IPS DF 6.9 (cell line): ENCODE results near the gene ETFB.

Source experiments
- DNase-seq: peaks from one replicate; pipeline ENCODE4 v3.0.0-alpha.2; 2013; ENCODE audit warnings: low read depth, low spot score
- H3K27ac ChIP-seq: one replicate; pipeline ENCODE4 v1.5.1; 2013; ENCODE audit warnings: low read length, control low read depth
- H3K27me3 ChIP-seq: 2 replicates; pipeline ENCODE4 v1.6.1; 2013; ENCODE audit warnings: mild to moderate bottlenecking, low read length; ENCODE audit not compliant: control insufficient read depth, insufficient read depth
- H3K36me3 ChIP-seq: 2 replicates; pipeline ENCODE4 v1.6.1; 2013; ENCODE audit warnings: low read length; ENCODE audit not compliant: control insufficient read depth, insufficient read depth
- H3K4me1 ChIP-seq: 2 replicates; pipeline ENCODE4 v1.6.1; 2013; ENCODE audit warnings: low read length; ENCODE audit not compliant: control insufficient read depth, insufficient read depth
- H3K4me3 ChIP-seq: 2 replicates; pipeline ENCODE4 v1.5.1; 2013; ENCODE audit warnings: mild to moderate bottlenecking, low read length
- H3K9me3 ChIP-seq: 2 replicates; pipeline ENCODE4 v1.6.1; 2013; ENCODE audit warnings: low read length, inconsistent platforms; ENCODE audit not compliant: control insufficient read depth, insufficient read depth
- WGBS: extraction: QIAGEN DNeasy Blood & Tissue Kit; methylation state at CpG from one replicate; pipeline ENCODE4 v1.1.7; 2013; ENCODE audit warnings: mixed read lengths, missing lambda C conversion rate; ENCODE audit not compliant: insufficient read length, insufficient coverage; 5-methylcytosine and 5-hydroxymethylcytosine counted together

ETFB gene

GRCh38 chr19:51394050-51394836, 28.1 kb upstream of the ETFB start:
- H3K27ac ChIP-seq: no peak overlapping the region
- no peaks in the 10 kb centered on the region for H3K36me3 ChIP-seq
- WGBS: no CpG with 5 or more reads among the region's 45 CpGs

GRCh38 chr19:51392701-51393100, 26.5 kb upstream of the ETFB start:
- no CpG with 5 or more reads among the region's 1 CpG for WGBS
- DNase-seq: no peak
- Histone ChIP-seq H3K4me3 (no peak overlapping the region), H3K9me3 (no peaks in the 10 kb centered on the region), H3K4me1 (no peaks in the 10 kb centered on the region; the same call in 1 of the 2 replicates), H3K36me3 (no peaks in the 10 kb centered on the region), H3K27ac (no peak overlapping the region), H3K27me3 (no peaks in the 10 kb centered on the region)

More at GRCh38 chr19:51394050-51394836, 28.1 kb upstream of the ETFB start:
- Histone ChIP-seq H3K27me3 (no peaks in the 10 kb centered on the region), H3K4me1 (no peaks in the 10 kb centered on the region; the same call in 1 of the 2 replicates), H3K4me3 (peak overlapping the region; percentile 59; the same call in 1 of the 2 replicates), H3K9me3 (no peaks in the 10 kb centered on the region)
- DNase-seq: peak; percentile 98

GRCh38 chr19:51391073-51391611, 25.0 kb upstream of the ETFB start:
- WGBS: no CpG with 5 or more reads among the region's 8 CpGs
- Histone ChIP-seq H3K27me3 (no peaks in the 10 kb centered on the region), H3K36me3 (no peaks in the 10 kb centered on the region), H3K4me1 (no peaks in the 10 kb centered on the region; the same call in 1 of the 2 replicates), H3K27ac (no peak overlapping the region), H3K4me3 (no peak overlapping the region), H3K9me3 (no peaks in the 10 kb centered on the region)
- DNase-seq: no peak

GRCh38 chr19:51389143-51389542, 23.0 kb upstream of the ETFB start:
- H3K27me3 ChIP-seq: no peaks in the 10 kb centered on the region
- no peak overlapping the region for H3K4me3 ChIP-seq
- no peaks in the 10 kb centered on the region for H3K9me3 ChIP-seq
- H3K27ac ChIP-seq: no peak overlapping the region
- WGBS: no CpG with 5 or more reads among the region's 14 CpGs
- no peaks in the 10 kb centered on the region; the same call in 1 of the 2 replicates for H3K4me1 ChIP-seq
- H3K36me3 ChIP-seq: no peaks in the 10 kb centered on the region
- DNase-seq: no peak

GRCh38 chr19:51387924-51388389, 21.8 kb upstream of the ETFB start, which contains the start of gene LIM2:
TSS of gene LIM2 (minus strand) at chr19:51387974. CDS start at chr19:51387443, 531 bp downstream.
- no CpG with 5 or more reads among the region's 15 CpGs for WGBS
- Histone ChIP-seq H3K4me1 (no peaks in the 10 kb centered on the region; the same call in 1 of the 2 replicates), H3K27ac (no peak within 1 kb of the TSS), H3K36me3 (no peaks in the 10 kb centered on the region), H3K4me3 (no peak within 1 kb of the TSS), H3K9me3 (no peaks in the 10 kb centered on the region), H3K27me3 (no peaks in the 10 kb centered on the region)
- DNase-seq: no peak

- Histone ChIP-seq H3K27ac (no peak overlapping the region), H3K27me3 (no peaks in the 10 kb centered on the region), H3K36me3 (no peaks in the 10 kb centered on the region), H3K9me3 (no peaks in the 10 kb centered on the region), H3K4me3 (no peak overlapping the region), H3K4me1 (no peaks in the 10 kb centered on the region; the same call in 1 of the 2 replicates)
- no peak for DNase-seq
- no CpG with 5 or more reads among the region's 14 CpGs for WGBS
Observed at GRCh38 chr19:51386882-51387520, 20.8 kb upstream of the ETFB start.

GRCh38 chr19:51382004-51382403, 15.8 kb upstream of the ETFB start:
- H3K9me3 ChIP-seq: no peaks in the 10 kb centered on the region
- no peak overlapping the region for H3K4me3 ChIP-seq
- H3K27me3 ChIP-seq: no peaks in the 10 kb centered on the region
- no peak for DNase-seq
- 100% methylated on average over 1 of the region's 4 CpGs for WGBS
- H3K27ac ChIP-seq: no peak overlapping the region
- H3K36me3 ChIP-seq: no peaks in the 10 kb centered on the region
- H3K4me1 ChIP-seq: no peaks in the 10 kb centered on the region

- Histone ChIP-seq H3K4me3 (no peak overlapping the region), H3K27me3 (no peaks in the 10 kb centered on the region), H3K36me3 (no peaks in the 10 kb centered on the region), H3K27ac (no peak overlapping the region), H3K4me1 (no peaks in the 10 kb centered on the region), H3K9me3 (no peaks in the 10 kb centered on the region)
- DNase-seq: no peak
- no CpG with 5 or more reads among the region's 9 CpGs for WGBS
Observed at GRCh38 chr19:51380379-51380778, 14.2 kb upstream of the ETFB start.

- Histone ChIP-seq H3K27ac (no peak overlapping the region), H3K4me1 (no peaks in the 10 kb centered on the region), H3K9me3 (no peaks in the 10 kb centered on the region), H3K4me3 (no peak overlapping the region), H3K27me3 (no peaks in the 10 kb centered on the region), H3K36me3 (no peaks in the 10 kb centered on the region)
- no peak for DNase-seq
- WGBS: no CpG with 5 or more reads among the region's 2 CpGs
Observed at GRCh38 chr19:51377422-51377821, 11.2 kb upstream of the ETFB start.

- H3K27ac ChIP-seq: no peak overlapping the region
- H3K4me1 ChIP-seq: no peaks in the 10 kb centered on the region
- H3K4me3 ChIP-seq: no peak overlapping the region
- DNase-seq: no peak
- H3K36me3 ChIP-seq: no peaks in the 10 kb centered on the region
- no peaks in the 10 kb centered on the region for H3K27me3 ChIP-seq
- no peaks in the 10 kb centered on the region for H3K9me3 ChIP-seq
- no CpG with 5 or more reads among the region's 11 CpGs for WGBS
Observed at GRCh38 chr19:51375504-51376221, 9.5 kb upstream of the ETFB start.
